GM18907 (cell line): ENCODE measurements around the gene MTMR8.
"Not testable (repeated sequence)": the region's sequence is repeated elsewhere in the genome, so short reads cannot be mapped to it uniquely, and the experiment has no call there.

Source experiments
- ATAC-seq: cut with Tn5 transposase; IDR thresholded peaks from one replicate; pipeline ENCODE4 v1.9.1; 2021; ENCODE audit warnings: mild to moderate bottlenecking, moderate library complexity; ENCODE audit not compliant: unreplicated experiment

MTMR8 gene

DNA sequence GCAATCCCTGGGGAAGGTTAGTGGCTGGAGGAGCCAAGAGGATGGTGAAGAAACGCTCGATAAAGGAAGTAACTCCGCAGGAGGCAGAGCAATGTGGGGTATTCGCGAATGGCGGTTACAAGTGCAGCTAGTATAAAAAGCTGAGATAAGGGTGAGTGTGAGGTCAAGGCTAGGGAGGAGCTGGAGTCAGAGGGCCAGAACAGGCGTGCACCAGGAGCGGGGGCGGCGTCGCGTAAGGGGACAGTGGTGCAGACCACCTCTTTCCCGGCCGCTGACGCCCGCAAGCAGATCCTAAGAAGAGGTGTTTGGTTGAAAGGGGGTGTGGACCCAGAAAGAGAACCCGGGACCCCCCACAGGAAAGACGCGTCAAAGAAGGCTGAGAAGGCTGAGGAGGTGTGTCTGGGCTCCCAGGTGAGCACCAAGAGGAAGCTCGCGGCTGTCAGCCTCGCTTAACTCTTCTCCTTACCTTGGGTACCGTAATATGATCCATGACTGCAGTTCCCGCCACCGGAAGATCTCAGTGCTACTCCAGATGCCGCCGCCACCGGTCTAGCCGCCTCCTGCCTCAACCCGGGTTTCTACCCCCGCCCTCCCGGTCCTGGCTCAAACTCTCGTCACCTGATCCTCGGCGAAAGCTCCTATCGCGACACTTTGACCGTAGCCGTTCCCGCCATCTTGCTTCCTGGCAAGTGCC is at the start of gene MTMR8:
TSS of gene MTMR8 (minus strand) at position 579 of the 694 bp plus-strand sequence. CDS start at position 490, 89 bp downstream.
- ATAC-seq, result peak; percentile 97

DNA sequence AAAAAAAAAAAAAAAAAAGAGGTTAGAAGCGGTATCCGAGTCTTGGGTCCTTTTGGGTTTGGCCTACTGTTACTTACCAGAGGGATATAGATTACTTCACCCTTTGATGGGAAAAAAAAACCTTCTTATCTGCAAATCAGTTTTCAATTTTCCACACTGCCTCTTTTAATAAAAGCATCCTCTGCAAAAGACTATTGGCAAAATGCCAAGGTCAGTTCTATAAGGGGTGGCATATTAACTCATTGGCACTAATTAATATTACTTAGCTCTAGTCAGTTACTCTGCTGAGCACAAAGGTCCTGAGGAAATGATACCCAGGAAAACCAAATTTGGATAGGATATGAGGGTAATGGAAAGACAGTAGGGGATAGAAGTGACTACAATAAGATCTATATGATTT is 44.3 kb upstream of the MTMR8 start:
- ATAC-seq, result no peak

DNA sequence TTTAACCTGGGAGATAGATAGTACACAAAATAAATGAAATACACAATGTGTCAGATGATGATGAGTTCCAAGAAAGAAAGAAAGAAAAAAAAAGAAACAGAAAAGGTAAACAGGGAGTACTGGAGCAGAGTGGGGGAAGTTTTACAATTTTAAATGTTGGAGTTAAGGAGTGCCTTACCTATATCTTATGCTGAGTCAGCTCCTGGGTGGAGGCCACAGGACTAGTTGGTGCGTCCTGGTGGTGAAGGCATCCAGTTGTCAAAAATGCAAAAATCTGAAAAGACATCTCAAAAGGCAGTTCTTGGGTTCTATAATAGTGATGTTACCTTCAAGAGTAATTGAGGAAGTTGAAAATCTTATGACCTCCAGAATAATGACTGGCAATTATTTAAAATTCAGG is 42.4 kb upstream of the MTMR8 start:
- no peak for ATAC-seq

DNA sequence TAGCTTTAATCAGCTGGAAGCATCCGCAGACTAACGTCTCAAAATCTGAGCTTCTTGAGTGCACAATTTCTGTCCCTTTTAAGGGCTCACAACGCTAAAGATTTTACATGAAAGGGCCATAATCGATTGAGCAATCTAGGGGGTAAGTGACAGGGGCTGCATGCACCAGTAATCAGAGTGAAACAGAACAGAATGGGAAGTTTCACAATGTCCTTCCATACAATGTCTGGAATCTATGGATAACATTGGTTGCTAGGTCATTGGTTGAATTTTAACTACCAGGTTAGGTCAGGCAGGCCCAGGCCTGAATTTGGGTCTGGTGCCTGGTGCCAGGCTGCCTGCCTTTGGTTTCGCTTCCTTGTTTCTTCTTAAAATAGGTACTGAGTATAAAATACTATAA is 42.0 kb upstream of the MTMR8 start:
- no peak for ATAC-seq

DNA sequence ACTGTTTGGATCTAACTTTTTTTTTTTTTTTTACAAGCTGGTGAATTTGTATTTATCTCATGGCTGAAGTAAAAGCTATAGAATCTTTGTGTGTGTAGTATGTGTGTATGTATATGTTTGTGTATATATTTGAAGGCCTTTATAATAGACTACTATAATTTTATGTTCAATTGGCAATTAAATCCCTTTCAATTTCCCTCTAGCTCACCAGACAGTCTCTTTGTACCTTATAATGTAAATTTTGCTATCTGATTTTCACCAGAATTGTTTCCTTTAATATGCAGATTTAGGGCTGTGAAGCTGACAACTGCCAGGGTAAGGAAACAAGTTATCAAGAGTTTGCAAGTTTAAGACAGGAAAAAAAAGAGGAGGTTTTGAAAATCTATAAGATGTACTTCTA is 33.1 kb upstream of the MTMR8 start:
- ATAC-seq, result no peak

DNA sequence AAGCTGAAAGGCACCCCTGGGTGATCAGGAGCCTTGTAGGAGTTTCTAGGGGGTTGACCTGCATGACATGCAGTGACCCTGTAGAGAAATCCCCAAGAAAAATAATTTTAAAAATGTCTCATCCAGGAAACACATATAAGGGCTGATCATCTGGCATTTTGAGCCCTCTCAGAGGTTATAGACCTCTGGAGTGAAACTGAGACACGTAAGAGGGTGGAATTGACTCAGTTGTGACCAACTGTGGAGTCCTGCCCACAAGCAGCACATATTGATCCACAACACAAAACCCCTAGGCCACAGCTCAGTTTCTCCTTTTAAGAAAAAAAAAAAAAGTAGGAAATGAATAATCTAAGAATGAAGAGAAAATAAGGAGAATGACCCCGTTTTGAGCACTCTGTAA is 32.5 kb upstream of the MTMR8 start:
- peak; percentile 97 for ATAC-seq

DNA sequence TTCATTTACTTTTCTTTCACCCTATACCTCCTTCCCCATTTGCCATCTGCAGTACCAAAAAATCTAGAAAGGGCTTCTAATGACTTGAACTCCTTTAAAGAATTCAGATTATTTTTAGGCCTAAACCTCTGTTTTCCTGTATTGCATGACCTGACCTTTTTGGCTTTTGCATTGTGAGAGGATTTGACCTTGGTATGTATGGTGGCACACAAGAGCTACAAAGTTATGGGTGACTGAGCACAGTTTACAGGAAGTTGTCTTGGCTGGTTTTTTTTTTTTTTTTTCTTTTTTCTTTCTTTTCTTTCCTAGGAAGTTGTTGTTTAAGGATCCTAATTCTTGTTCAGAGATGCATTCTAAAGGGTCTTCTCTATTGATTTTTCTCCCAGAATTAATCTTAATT is 32.0 kb upstream of the MTMR8 start:
- ATAC-seq, result peak; percentile 69

DNA sequence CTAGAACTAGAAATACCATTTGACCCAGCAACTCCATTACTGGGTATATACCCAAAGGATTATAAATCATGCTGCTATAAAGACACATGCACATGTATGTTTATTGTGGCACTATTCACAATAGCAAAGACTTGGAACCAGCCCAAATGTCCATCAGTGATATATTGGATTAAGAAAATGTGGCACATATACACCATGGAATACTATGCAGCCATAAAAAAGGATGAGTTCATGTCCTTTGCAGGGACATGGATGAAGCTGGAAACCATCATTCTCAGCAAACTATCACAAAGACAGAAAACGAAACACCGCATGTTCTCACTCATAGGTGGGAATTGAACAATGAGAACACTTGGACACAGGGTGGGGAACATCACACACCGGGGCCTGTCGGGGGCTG is 14.5 kb upstream of the MTMR8 start:
- ATAC-seq, result not testable (repeated sequence)

DNA sequence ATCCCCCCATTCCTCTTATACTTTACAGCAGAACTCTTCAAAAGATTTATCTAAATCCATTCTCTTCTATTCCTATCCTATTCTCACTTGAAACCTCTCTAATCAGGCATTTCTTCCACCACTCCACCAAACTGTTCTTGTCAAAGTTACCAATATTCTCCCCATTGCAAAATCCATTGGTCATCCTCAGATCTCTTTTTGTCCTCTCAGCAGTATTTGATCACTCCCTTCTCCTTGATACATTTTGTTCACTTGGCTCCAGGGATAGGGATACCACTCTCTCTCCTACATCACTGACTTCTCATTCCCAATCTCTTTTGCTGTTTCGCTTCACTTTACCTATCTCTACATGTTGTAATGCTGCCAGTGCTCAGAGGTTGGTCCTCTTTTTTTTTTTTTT is 2.8 kb upstream of the MTMR8 start:
- ATAC-seq, result no peak

DNA sequence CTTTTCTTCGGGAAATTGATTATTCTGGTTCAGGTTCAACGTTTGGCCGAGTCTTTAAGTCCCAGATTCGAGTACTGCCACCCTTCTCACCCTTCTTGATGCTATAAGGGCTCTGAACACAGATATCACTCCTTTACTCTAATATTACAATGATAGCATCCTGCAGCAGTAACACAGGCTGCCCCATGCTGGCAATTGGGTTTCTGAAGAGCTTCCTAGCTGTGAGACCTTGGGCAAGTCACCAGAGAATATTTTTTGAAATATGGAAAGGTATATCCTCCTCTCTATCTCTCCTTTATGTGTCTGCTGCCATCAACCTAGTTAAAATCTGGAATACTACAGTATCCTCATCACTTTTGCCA is 297 bp upstream of the MTMR8 start:
- peak; percentile 36 for ATAC-seq

DNA sequence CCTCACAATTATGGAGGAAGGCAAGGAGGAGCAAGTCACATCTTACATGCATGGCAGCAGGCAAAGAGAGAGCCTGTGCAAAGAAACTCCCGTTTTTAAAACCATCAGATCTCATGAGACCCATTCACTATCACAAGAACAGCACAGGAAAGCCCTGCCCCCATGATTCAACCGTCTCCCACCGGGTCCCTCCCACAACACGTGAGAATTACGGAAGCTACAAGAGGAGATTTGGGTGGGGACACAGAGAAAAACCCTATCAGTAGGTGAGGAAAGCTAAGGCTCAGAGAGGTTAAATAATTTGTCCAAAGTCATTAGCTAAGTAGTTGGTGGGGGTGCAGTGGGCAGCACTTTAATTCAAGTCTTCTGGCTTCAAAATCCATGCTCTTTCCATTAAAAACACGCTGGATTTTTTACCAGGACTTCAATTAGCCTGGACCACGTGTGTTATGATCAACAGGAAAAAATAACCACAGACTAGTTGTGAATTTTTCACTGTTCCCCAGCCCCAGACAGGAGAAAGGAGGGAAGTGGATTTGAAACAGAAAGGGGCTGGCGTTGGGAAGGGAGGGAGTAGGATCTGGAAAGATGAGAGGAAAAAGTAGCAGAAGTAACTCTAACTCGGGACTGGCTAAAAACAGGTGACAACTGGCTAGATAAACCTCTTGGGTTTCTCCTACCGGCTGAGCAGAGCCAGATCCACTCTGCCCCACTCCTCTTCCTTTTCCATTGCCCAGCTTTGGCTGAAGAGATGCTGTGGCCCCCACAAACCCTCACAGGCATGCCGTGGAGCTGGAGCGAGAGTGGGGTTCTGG is 986 bp downstream of the MTMR8 start:
- peak; percentile 21 for ATAC-seq

DNA sequence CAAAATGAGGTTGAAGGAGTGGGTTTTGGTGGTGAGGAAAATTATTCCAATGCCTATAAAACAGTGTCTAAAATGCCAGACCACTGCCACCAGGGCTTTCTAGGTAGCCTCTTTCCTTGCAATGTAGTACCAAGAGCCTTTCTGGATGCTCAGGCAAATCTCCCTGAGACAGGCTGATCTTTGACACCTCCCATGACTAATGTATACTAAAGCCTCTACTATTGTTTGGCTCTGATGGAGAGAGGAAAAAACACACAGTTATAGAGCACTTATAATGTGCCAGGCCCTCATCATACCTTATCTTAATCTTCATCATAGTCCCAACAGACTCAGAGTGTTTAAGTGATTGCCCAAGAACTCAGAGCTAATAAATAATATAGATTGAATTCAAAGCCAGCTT is 5.8 kb downstream of the MTMR8 start:
- ATAC-seq, result no peak

DNA sequence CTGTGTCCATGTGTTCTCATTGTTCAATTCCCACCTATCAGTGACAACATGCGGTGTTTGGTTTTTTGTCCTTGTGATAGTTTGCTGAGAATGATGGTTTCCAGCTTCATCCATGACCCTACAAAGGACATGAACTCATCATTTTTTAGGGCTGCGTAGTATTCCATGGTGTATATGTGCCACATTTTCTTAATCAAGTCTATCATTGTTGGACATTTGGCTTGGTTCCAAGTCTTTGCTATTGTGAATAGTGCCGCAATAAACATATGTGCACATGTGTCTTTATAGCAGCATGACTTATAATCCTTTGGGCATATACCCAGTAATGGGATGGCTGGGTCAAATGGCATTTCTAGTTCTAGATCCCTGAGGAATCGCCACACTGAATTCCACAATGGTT is 14.5 kb downstream of the MTMR8 start:
- ATAC-seq, result not testable (repeated sequence)

DNA sequence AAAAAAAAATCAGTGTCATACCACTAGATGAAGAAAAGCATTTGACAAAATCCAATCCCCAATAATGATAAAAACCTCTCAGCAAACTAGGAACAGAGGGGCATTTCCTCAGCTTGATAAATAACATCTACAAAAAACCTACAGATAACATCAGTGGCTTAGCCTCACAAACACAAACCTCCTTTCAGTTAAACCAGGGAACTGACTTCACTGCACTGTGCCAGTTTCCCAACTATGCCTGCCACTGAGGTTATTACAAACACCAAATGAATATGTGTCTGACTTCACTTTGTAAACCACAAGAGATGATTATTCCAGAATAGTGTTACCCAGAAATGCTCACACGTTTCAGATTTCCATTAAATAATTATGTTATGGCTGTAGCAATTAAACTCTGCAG is 15.3 kb downstream of the MTMR8 start:
- ATAC-seq, result no peak

DNA sequence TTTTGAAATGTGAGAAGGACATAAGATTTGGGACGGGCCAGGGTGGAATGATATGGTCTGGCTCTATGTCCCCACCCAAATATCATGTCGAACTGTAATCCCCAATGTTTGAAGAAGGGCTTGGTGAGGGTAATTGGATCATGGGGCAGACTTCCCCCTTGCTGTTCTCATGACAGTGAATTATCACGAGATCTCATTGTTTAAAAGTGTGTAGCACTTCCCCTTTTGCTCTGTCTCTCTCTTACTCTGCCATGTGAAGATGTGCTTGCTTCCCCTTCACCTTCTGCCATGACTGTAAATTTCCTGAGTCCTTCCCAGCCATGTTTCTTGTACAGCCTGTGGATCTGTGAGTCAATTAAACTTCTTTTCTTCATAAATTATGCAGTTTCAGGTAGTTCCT is 17.5 kb downstream of the MTMR8 start:
- no peak for ATAC-seq

DNA sequence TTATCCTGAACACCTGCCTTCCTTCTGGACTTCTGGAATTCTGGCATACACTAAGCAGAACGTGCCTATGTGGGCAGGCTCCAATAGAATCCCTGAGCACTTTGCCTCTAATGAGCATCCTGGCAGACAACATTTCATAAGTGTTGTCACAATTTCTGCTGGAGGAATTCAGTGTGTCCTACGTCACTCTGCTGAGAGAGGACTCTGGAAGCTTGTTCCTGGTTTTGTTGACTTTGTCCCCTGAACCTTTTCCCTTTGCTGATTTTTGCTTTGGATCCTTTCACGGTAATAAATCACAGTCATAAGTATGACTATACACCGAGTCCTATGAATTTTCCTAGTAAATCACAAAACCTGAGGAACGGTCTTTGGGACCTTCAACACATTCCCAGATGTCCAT is 43.2 kb downstream of the MTMR8 start:
- ATAC-seq, result no peak

DNA sequence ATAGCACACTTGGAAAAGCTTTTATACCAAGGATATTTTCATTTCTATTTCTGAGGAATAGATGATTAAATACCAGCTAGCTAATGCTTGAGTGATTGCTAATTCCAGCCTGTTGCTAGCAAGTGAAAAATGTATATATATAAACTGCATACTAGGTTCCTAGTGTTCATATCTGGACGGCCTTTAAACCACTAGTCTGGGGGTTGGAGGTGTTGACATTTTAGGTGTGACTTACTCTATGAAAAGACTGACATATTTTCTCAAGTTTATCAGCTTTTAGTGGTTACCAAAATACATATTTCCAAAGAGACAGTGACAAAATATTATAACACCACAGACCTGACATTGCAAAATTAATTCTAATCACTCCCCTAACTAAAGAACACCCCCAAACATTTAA is 44.7 kb downstream of the MTMR8 start:
- ATAC-seq, result no peak

DNA sequence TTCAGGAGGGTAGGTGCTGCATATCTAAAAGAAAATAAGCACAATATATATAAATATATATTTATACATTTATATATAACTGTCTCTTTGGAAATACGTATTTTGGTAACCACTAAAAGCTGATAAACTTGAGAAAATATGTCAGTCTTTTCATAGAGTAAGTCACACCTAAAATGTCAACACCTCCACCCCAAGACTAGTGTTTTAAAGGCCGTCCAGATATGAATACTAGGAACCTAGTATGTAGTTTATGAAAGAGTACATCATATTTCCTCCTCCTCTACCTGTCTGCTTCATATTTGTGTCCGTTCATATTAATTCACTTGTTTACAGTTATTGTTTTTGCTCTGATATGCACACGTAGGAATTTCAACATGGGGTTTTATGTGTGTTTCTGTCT is 45.2 kb downstream of the MTMR8 start:
- no peak for ATAC-seq

DNA sequence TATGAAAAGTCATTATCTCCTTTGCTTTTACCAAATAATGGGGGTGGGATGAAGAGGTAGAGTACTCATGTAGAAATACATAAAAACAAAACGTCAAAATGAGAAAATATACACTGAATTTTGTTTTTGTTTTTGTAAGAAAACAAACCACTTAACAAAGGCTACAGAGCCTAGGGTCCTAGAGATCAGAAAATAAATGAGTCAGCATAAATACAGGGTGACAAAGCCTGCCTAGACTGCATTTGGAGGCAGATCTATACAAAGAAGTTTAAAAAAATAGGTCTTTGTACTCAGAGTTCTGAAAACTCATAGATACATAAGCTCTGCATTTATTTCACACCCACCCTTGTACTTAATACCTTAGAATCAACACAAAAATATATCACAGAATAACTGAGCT is 52.4 kb downstream of the MTMR8 start:
- no peak for ATAC-seq

DNA sequence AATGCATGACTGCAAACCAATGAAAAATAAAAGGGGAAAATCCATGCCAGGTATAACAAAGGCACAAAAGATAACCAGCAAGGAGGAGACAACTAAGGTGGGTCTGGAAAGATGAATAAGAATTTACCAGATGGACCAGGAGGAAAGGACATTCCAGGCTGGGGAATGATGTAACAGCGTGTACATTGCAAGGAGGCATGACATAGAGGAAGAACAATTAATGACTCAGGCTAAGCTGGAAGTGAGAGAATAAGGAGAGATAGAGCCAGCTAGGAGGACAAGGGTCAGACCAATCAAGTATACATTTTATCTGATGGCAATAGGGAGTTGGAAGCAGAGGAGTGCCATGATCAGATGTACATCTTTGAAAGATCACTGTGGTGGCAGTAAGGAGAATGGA is 57.0 kb downstream of the MTMR8 start:
- ATAC-seq, result no peak

DNA sequence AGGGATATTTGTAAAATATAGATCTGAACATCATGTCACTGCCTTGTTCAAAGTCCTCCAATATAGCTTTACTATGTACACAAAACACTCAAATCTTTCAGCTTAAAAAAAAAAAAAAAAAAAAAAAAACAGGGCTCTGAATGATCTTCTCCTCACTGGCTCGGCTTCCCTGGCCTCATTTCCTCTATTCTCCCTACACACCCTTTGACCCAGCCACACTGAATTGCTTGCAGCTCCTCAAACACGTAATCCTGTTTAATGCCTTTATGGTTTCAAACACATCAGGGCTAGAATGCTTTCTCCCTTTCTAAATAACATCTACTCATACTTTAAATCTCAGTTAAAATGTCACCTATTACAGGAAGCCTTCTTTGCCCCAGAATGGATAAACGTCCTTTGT is 60.8 kb downstream of the MTMR8 start:
- ATAC-seq, result no peak

DNA sequence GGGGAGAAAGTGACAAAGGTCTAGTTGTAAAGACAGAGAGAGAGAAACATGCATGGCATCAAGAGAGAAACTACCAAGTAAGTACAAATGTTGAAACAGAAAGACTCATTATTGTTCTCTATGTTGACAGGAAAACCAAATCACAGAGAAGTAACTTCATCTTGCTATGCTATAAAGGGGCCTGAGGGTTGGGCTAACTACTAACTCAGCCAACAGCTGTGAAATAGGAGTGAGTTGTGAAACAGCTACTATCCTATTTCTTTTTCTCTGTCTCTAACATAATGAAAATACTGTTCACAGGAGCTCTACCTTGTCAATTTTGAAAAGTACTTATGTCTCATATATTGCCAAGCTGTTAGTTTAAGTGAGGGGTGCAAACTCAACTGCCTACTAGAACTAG is 65.0 kb downstream of the MTMR8 start:
- no peak for ATAC-seq

DNA sequence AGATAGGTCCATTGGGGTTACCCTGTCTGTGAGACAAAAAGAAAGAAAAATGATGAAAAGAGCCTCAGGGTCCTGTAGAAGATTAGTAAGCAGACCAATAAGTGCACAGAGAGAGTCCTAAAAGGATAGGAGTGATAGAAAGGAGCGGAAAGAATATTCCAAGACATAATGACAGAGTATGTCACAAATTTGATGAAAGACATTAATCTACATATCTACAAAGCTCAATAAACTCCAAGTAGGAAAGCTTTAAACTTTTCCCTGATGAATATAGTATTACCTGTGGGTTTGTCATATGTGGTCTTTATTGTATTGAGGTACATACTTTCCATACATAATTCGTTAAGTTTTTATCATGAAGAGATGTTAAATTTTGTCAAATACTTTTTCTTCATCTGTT is 73.7 kb downstream of the MTMR8 start:
- no peak for ATAC-seq
